Cerebellar cortex (tissue), 1 donor: ENCODE data around the gene DNAJC18.
"Not testable (repeated sequence)": the region's sequence is repeated elsewhere in the genome, so short reads cannot be mapped to it uniquely, and the experiment has no call there.

Experiments used
- DNase-seq: peaks from one replicate; pipeline ENCODE4 v3.0.0-alpha.2; 2015; ENCODE audit warnings: low spot score

Gene DNAJC18

DNA sequence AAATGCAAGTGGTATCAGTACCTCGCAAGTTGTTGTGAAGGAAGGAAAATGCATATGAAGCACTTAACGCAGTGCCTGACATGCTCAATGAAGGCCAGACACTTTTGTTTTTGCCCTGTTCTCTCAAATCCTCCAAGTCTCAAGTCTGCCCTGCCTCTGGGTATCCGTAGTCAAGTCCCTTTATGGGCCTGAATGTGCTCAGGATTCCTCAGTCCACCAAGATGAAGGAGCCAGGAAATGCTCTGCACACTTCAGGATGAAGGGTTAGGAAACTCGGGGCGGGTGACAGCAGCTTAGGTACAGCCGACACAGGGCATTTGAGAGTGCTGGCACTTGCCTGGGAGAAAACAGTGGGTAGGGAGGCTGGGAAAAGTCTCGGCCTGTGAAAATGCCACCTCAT lies 21.9 kb upstream of the DNAJC18 start:
- DNase-seq: no peak

DNA sequence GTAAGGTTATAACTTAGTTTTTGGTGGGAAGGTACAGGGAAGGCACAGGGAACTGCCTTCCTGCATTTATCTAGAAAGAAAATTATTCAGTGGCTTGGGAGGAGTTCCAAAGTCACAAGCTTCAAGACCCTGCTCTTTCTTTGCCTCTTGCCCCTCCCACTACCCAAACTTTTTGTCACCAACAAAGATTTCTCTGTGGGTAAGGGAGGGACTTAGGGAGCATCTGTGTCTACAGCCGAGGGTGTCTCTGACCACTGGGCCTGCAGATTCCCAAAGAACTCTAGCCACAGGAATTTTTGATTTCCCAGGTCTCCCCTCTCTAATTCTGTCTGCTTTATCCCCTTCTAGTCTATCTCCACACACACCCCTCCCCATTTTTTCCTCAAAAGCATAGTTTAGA lies 21.1 kb upstream of the DNAJC18 start:
- DNase-seq: no peak

DNA sequence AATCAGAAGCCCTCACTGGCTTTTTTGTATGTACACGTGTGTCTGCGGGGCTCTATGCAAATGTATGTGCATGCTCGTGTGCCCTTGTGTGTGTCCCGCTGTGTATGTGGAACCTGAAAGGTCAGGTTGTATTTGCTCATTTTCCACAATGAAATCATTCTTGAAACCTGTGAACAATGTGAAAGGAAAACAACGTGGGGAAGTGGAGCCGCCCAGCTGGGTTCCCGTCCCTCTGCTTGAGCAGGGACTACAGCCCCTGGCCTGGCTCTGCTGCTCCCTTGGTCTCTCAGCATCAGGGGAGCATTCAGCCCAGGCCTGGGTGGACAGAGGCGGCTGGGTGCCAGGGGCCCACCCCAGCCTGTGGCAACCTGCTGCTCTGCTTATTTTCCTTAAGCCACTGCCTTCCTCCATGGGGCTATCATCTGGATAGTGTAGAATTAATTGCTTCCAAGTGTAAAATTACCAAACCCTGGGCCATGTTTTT lies 20.2 kb upstream of the DNAJC18 start:
- DNase-seq: no peak

DNA sequence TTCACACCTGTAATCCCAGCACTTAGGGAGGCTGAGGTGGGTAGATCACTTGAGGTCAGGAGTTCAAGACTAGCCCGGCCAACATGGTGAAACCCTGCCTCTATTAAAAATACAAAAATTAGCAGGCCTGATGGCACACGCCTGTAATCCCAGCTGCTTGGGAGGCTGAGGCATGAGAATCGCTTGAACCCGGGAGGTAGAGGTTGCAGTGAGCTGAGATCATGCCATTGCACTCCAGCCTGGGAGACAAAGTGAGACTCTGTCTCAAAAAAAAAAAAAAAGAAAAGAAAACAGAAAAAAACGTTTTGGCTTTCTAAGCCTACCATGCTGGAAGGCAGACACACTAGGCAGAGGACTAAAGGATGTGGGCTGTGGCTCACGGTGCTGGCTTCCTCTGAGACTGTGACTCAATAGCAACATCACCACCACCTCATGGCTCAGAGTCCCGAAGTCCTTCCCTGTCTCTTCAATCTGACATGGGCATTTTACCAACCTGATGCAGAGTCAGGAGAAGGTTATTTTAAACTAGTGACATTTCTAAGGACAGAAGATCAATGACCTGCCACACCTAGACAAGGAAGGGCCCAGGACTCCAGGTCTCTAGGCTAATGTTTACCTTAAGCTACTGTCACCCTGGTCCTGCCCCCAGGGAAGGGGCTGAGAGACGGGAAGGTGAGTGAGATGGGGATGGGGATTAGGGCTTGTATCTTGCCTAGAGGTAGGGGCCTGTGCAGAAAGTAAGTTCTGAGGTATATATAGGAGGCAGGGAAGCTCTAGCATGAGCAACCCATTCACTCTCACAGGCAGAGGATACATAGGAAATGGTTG lies 19.5 kb upstream of the DNAJC18 start:
- no peak for DNase-seq

DNA sequence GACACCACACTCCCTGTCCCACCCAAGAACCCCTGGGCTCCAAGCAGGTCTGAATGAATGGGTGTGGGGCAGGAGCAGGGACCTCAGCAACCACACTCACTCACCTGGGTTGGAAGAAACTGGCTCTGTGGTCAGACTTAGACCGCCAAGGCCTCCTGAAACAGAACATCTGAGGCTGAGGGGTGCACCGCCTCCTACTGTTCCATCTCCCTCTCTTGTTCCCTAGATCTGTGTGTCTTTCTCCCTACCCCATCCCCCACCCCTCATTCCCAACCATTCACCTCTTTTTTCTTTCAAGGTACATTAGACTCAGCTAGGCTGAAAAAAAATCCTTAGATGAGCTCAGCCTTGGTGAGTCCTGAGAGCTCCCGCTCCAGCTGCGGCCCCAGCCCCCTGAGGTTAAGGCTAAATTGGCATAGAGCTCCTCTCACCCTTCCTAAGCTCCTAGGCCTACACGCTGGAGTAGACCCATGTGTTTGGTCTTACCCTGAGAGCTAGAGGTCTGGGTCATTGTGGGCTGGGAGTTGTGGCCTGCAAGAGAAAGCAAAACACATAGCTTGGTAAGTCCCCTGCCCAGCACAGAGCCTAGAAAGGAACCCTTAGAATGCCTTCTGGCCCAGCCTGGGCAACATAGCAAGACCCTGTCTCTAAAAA lies 18.5 kb upstream of the DNAJC18 start:
- no peak for DNase-seq

DNA sequence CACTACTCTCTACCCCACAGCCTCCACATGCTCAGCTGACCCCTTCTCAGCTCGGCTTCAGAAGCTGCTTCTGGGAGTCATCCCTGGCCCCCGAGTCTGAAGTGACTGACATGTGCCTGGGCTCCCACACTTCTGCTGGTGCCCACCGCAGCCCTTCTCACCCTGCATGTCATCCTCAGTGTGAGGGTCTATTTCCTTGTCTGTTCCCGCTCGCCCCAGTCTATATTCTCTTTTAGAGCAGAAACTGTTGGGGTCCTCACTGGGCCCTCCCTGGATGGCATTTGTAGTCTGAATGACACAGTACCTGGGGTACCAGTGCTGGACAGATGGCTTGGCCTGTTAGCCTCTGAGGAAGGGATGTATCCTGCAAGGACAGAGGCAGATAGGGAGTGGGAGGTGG lies 17.9 kb upstream of the DNAJC18 start:
- DNase-seq: no peak

DNA sequence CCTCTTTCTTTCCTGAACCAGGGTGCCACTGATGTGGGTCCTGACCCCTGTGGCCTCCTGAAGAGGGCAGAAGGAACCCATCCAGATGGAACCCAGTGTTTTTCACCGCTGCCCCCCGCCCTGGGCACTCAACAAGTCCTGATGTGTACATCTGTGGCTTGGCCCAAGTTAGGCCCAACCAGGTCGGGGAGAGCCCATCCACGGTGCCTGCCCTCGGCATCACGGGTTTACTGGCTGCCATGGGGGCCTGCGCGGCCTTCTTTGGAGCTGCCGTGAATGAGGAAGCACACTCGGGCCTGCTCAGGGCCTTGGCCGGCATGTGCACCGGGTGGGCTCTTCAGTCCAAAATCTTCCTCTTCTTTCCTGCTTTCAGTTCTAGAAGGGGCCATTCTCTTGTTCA lies 17.5 kb upstream of the DNAJC18 start:
- DNase-seq: no peak

DNA sequence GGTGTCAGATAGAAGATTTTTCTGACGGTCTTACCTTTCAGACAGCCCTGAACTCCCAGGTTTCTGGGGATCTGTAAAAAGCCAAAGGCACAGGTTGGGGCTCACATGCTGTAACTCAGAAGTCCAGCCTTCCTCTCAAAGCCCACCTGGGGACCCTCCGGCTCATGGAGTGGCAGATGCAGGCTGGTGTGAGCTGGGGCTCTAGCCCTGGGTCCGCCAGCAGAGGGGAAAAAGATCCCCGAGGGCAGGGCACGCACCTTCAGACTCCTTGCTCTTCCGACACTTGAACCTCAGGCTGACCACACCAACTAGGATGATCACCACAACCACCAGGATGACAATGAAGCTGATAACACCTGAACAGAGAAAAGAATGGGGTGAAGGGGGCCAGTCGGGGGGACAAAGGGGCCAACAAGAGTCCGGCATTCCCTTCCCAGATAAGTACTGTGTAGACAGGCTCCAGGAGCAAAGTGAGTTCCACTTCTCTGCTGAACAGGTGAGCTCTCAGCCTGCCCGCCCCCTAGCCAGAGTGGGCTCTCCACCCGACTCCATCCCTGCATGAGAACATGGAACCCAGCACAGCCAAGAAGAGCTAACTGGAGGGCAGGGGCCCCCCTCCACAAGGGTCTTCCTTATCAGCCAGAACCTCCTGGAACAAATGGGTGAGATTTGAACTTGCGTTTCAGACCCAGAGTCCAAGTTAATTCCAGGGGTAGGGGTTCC lies 15.4 kb upstream of the DNAJC18 start:
- DNase-seq: no peak

DNA sequence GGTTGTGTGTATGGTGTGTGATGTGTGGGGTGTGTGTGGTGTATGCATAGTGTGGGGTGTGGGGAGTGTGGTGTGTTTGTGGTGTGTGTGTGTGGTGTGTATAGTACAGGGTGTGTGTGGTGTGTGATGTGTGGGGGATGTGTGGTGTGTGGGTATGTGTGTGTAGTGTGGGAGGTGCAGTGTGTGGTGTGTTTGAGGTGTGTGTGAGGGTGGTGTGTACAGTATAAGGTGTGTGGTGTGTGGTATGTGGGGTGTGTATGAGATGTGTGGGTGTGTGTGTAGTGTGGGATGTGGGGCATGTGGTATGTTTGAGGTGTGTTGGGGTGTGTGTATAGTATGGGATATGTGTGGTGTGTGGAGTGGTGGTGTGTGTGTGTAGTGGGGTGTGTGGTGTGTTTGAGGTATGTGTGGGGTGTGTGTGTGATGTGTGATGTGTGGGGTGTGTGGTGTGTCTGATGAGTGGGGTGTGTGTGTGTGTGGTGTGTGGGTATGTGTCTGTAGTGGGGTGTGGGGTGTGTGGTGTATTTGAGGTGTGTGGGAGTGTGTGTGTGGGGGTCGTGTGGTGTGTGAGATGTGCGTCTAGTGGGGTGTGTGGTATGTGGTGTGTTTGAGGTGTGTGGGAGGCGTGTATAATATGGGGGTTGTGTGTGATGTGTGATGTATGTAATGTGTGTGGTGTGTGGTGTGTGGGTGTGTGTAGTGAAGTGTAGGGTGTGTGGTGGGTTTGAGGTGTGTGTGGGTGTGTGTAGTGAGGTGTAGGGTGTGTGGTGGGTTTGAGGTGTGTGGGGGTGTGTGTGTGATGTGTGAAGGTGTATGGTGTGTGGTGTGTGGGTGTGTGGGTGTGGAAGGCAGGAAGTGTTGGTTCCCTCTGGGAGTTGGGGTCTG lies 14.6 kb upstream of the DNAJC18 start:
- no peak for DNase-seq

DNA sequence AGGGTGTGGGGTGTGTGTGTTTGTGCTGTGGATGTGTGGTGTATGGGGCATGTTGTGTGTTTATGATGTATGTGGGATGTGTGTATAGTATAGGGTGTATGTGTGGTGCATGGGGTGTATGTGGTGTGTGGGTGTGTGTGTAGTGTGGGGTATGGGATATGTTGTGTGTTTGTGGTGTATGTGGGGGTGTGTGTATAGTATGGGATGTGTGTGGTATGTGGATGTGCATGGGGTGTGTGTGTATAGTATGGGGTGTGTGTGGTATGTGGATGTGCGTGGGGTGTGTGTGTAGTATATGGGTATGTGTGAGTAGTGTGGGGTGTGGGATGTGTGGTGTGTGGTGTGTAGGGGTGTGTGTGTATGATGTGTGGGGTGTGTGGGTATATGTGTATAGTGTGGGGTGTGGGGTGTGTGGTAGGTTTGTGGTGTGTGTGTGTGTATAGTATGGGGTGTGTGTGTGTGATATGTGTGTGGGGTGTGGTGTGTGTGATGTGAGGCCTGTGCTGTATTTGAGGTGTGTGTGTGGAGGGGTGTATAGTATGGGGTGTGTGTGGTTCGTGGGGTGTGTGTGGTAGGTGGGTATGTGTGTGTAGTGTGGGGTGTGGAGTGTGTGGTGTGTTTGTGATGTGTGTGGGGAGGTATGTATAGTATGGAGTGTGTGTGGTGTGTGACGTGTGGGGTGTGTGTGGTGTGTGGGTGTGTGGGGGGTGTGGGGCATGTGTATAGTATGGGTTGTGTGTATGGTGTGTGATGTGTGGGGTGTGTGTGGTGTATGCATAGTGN lies 12.7 kb upstream of the DNAJC18 start:
- DNase-seq: no peak

DNA sequence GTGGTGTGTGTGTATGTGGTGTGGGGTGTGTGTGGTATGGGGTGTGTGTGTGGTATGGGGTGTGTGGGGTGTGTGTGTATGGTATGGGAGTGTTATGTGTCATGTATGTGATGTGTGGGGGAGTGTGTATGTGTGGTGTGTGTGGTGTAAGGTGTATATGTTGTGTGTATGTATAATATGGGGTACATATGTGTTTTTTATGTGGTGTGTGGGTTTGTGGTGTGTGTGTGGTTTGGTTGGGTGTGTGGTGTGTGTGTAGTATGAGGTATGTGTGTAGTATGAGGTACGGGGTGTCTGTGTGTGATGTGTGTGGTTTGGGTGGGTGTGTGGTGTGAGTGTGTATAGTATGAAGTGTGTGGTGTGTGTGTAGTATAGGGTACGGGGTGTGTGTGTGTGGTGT lies 11.9 kb upstream of the DNAJC18 start:
- DNase-seq: no peak

DNA sequence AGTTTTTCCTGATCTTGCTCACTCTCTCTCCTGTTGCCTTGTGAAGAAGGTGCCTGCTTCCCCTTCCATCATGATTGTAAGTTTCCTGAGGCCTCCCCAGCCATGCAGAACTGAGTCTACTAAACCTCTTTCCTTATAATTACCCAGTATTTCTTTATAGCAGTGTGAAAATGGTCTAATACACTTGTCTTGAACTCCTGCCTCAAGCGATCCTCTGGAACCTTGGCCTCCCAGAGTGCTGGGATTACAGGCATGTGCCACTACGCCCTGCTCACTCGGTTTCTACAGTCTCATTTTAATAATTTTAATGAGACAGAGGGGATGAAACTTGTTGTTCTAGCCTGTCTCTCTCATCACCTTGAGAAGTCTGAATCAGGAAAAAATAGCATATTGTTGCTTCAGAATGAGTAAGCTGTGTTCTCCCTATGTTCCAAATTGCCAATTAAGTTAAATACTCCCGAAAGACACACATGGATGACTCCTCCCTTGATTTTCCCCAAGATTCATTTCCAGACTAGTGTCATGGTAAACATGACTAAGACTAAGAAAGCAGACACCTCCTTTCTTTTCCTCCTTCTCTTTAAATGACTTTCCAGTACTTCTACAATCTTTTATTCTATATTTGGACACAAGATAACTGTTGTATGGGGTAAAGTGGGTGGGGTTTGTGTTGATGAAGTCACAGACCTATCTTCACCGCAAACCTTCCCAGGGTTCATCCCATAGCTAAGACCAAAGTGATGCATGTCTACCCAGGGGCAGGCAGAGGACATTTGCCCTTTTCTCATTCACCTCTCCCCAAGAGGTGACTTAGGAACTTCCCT lies 7.8 kb upstream of the DNAJC18 start:
- no peak for DNase-seq

DNA sequence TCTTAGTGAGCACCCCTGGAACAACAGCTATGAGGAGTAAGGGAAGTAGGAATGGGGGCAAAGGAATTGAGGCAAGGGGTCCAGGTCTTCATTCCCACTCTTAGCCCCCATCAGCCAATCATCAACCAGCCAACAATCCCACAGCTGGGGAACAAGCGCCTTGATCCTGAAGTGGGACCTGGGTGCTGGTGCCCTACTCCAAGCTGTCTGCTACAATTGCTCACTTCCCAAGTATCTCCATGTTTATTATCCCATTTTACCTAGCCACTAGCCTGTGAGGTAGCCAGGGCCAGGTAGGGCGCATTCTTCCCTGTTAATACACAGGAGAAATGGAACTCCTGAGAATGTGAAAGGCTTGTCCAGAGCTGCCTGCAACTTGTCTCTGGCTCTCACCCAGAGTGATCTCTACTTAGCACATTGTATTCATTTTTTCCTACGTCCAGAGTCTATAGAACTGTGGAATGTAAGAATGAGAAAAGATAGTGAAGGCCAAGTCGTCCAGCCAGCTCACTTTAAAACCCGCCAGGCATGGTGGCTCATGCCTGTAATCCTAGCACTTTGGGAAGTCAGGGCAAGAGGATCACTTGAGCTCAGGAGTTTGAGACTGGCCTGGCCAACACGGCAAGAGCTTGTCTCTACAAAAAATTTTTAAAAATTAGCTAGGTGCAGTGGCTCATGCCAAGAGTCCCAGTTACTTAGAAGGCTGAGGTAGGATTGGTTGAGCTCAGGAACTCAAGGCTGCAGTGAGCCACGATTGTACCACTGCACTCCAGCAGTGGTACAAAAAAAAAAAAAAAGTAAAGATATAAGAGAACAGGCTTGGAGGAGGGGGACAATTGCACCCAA lies 6.2 kb upstream of the DNAJC18 start:
- DNase-seq: no peak

DNA sequence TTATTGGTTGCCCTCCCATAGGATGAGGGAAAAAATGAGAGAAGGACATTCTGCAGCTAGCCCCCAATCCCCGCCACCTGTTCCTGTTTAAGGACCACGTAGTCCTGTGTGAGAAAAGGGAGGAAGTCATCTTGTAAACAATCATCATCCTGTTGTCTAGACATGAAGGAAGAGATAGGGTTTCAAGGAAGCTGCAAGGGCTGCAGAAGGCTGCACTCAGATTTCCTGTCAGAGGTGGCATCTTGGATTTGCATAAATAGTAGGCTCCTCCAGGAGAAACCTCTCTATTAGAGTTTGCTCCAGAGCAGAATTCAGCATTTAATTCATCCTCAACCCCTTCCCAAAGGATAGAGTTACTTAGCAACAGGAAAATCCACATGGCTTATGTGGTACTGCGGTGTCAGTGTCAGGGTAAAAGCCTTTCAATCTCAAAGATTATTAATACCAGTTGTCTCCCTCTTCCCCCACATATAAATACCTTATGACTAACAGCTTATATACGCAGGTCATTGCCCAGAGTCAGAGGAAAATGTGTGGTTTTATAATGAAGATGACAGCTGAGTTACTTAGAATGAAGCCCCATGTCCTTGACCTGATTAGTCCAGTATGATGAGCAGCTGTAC lies 4.6 kb upstream of the DNAJC18 start:
- no peak for DNase-seq

DNA sequence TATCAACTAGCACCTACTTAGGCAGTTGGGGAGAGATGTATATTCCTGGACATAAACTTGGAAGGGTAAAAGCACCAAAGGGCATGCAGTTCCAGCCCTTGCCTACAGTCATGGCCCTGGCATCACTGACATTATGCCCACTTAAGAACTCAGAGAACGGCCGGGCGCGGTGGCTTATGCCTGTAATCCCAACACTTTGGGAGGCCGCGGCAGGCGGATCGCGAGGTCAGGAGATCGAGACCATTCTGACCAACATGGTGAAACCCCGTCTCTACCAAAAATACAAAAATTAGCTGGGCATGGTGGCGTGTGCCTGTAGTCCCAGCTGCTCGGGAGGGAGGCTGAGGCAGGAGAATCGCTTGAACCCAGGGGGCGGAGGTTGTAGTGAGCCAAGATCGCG lies 1.1 kb upstream of the DNAJC18 start:
- DNase-seq: not testable (repeated sequence)

DNA sequence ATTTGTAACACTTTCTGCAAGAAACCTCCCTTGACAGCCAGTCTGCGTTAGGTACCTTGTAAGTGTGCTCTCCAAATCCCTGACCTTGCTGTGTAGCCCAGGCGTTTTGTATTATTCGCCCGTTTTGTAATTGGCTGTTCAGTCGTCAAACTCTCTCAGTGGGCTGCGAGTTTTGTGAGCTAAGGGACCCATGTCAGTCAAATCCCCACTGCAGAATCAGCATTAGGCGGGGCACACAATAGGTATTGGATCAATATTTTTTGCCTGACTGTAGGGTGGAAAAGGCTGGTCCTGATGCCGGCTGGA lies 665 bp downstream of the DNAJC18 start:
- peak; percentile 18 for DNase-seq

DNA sequence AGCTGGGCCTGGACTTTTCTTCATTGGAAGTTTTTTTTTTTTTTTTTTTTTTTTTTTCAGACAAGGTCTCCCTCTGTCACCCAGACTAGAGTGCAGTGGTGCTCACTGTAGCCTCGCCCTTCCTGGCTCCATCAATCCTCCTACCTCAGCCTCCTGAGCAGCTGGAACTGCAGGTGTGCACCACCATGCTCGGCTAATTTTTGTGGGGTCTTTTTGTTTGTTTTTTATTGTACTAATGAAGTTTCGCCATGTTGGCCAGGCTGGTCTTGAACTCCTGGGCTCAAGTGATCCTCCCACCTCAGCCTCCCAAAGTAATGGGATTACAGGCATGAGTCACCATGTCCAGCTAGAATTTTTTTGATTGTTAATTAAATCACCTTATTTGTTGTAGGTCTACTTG lies 3.6 kb downstream of the DNAJC18 start:
- DNase-seq: no peak

DNA sequence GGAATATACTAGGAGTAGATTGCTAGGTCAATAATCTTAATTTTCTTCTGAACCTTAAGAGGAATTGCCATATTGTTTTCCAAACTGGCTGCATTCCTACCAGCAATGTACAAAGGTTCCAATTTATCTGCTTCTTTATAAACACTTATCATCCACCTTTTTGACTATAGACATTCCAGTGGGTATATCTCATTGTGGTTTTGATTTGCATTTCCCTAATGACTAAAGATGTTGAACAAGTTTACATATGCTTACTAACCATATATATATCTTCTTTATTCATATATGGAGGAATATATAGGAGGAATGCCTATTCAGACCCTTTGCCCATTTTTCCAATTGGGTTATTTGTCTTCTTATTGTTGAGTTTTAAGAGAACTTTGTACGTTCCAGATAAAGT lies 7.6 kb downstream of the DNAJC18 start:
- DNase-seq: no peak

DNA sequence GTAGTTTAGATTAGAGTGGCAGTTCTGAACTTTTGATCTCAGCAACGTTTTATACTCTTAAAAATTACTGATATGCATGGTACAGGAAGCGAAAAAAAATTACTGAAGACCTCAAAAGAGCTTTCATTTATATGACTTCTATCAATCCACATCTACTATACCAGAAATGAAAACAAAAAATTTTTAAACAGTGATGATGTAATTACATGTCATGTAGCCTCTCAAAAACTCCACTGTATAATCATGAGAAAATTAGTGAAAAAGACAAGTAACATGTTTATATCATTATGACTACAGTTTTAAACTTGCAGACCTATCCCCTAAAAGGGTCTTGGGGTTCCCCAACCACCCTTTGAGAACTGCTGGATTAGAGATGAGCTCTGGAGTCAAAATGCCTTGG lies 9.3 kb downstream of the DNAJC18 start:
- no peak for DNase-seq
